Caco-2 (cell line): ENCODE data around the gene PBX1. TPM values are rescaled to one million over a fixed set of nuclear protein-coding genes. Genes with fewer than 3 reads are reported as not detected.
A peak's percentile ranks its signal among the peaks of the same experiment; 100 is the strongest.

ENCODE experiments used
- BruUV-seq: library from RNA; stranded (reverse); fragments of 400-500 nt; replicated peaks from 2 replicates; lab custom pipeline; 2021; lab: Mats Ljungman, UMichigan
- CTCF ChIA-PET: fragments of 300-600 bp; sonication (Branson Sonifier 250); formaldehyde crosslinking; loops from one replicate; lab custom pipeline; 2022; ENCODE audit warnings: antibody characterized with exemption; lab: Charles Lee
- POLR2A ChIA-PET: fragments of 300-600 bp; sonication (Branson Sonifier 250); formaldehyde crosslinking; loops from one replicate; lab custom pipeline; 2022; ENCODE audit warnings: antibody characterized with exemption; lab: Charles Lee
- DNase-seq, 2 experiments: peaks; one replicate each; pipeline versions ENCODE4 v3.0.0 to v3.0.0-alpha.2; 2020 to 2022
- H3K27me3 ChIP-seq: replicated peaks from 2 replicates; pipeline ENCODE4 v1.6.0; 2011; ENCODE audit warnings: low read length; ENCODE audit not compliant: control insufficient read depth, insufficient read depth
- H3K36me3 ChIP-seq: 2 replicates; pipeline ENCODE4 v1.5.1; 2011; ENCODE audit warnings: low read length; ENCODE audit not compliant: control insufficient read depth, insufficient read depth
- H3K4me1 ChIP-seq: fragments of 250-450 bp; sonication (Bioruptor Pico); 2 replicates; pipeline ENCODE4 v1.5.1; 2020; ENCODE audit warnings: mild to moderate bottlenecking
- H3K4me3 ChIP-seq: 2 replicates; pipeline ENCODE4 v1.5.1; 2011; ENCODE audit warnings: low read depth, mild to moderate bottlenecking, control low read depth, low read length
- H3K9me3 ChIP-seq: fragments of 250-450 bp; sonication (Bioruptor Pico); 2 replicates; pipeline ENCODE4 v1.5.1; 2020; ENCODE audit warnings: mild to moderate bottlenecking, moderate library complexity
- H3K27ac Mint-ChIP-seq: one replicate; pipeline ENCODE4 v1.8.0; 2022; ENCODE audit warnings: mixed read lengths; ENCODE audit not compliant: unreplicated experiment
- H3K27me3 Mint-ChIP-seq: one replicate; pipeline ENCODE4 v1.8.0; 2022; ENCODE audit warnings: mixed read lengths; ENCODE audit not compliant: insufficient read depth, unreplicated experiment
- H3K36me3 Mint-ChIP-seq: one replicate; pipeline ENCODE4 v1.8.0; 2022; ENCODE audit warnings: mild to moderate bottlenecking, mixed read lengths; ENCODE audit not compliant: insufficient read depth, unreplicated experiment
- H3K4me1 Mint-ChIP-seq: one replicate; pipeline ENCODE4 v1.8.0; 2022; ENCODE audit warnings: low read depth, mixed read lengths; ENCODE audit not compliant: unreplicated experiment
- H3K4me3 Mint-ChIP-seq: one replicate; pipeline ENCODE4 v1.8.0; 2022; ENCODE audit warnings: mild to moderate bottlenecking, moderate library complexity, mixed read lengths; ENCODE audit not compliant: unreplicated experiment
- H3K9me3 Mint-ChIP-seq: one replicate; pipeline ENCODE4 v1.8.0; 2022; ENCODE audit warnings: mixed read lengths; ENCODE audit not compliant: unreplicated experiment
- CTCF ChIP-seq, 2 experiments: fragments of 200-600 bp in 1 of 2; IDR thresholded peaks; 1 replicate in 1 of 2; 2 replicates in 1 of 2; pipeline versions ENCODE4 v1.5.1 to v1.8.0; 2011 to 2022; ENCODE audit warnings: antibody characterized with exemption in 1 of 2, control low read depth in 1 of 2, inconsistent platforms in 1 of 2, low read depth in 1 of 2, low read length in 1 of 2, mild to moderate bottlenecking in 1 of 2, moderate library complexity in 1 of 2; ENCODE audit not compliant: insufficient read depth in 1 of 2, severe bottlenecking in 1 of 2, unreplicated experiment in 1 of 2
- intact Hi-C: fragments of 100-400 bp; cut with micrococcal nuclease; formaldehyde crosslinking; loops from one replicate; pipeline ENCODE4 v1.10.0; 2022; ENCODE audit not compliant: unreplicated experiment
- total RNA-seq: library from RNA; stranded (reverse); gene quantifications from 2 replicates; pipeline ENCODE4 v1.2.3, GENCODE V29; 2022

The PBX1 gene
- total RNA-seq, 1 experiment from 2014 or later: 103 TPM

- ChIA-PET CTCF (no interaction called here), POLR2A (interaction anchor here (1.1 kb wide), 1 partner anchor 26 kb away, joined by 3 read pairs; no protein-coding TSS in a partner anchor)
- Mint-ChIP-seq H3K27me3 (no peaks in the 10 kb centered on the region), H3K9me3 (no peaks in the 10 kb centered on the region), H3K27ac (no peak overlapping the region), H3K36me3 (peaks cover 16% of the 10 kb centered on the region), H3K4me3 (peak overlapping the region; percentile 81), H3K4me1 (peaks cover 16% of the 10 kb centered on the region)
- H3K27me3 ChIP-seq: no peaks in the 10 kb centered on the region
- peaks cover 22% of the 10 kb centered on the region for H3K4me1 ChIP-seq
- DNase-seq: no peak
- no peaks in the 10 kb centered on the region for H3K36me3 ChIP-seq
- H3K4me3 ChIP-seq: peak overlapping the region; percentile 74
- BruUV-seq: no TSS peak
- intact Hi-C loops: no loop called here
- no peaks in the 10 kb centered on the region for H3K9me3 ChIP-seq
- TF ChIP-seq CTCF (IDR thresholded peaks at IDR 0.05; ENCODE audit: insufficient read depth in 1 of 2, low read depth in 1 of 2, low read length in 1 of 2, severe bottlenecking in 1 of 2, unreplicated experiment in 1 of 2): no peak
These were observed 3.1 kb downstream of the PBX1 start for GRCh38 chr1:164562061-164562460.

GRCh38 chr1:164562511-164562910 is 3.5 kb downstream of the PBX1 start:
- POLR2A ChIA-PET: no interaction called here

GRCh38 chr1:164562947-164563520 is 4.0 kb downstream of the PBX1 start:
- TF ChIP-seq CTCF (IDR thresholded peaks at IDR 0.05; ENCODE audit: insufficient read depth in 1 of 2, low read depth in 1 of 2, low read length in 1 of 2, severe bottlenecking in 1 of 2, unreplicated experiment in 1 of 2): no peak
- no TSS peak for BruUV-seq
- no peaks in the 10 kb centered on the region for H3K36me3 ChIP-seq
- H3K9me3 ChIP-seq: no peaks in the 10 kb centered on the region
- no peak for DNase-seq
- peaks cover 24% of the 10 kb centered on the region for H3K36me3 Mint-ChIP-seq
- CTCF ChIA-PET: no interaction called here
- no peak overlapping the region for H3K27ac Mint-ChIP-seq
- peaks cover 12% of the 10 kb centered on the region; the same call in 1 of the 2 replicates for H3K4me1 ChIP-seq
- peaks cover 10% of the 10 kb centered on the region for H3K4me1 Mint-ChIP-seq
- H3K4me3 ChIP-seq: no peak overlapping the region
- no peaks in the 10 kb centered on the region for H3K27me3 Mint-ChIP-seq
- intact Hi-C loops: no loop called here
- H3K27me3 ChIP-seq: no peaks in the 10 kb centered on the region
- H3K4me3 Mint-ChIP-seq: peak overlapping the region; percentile 81
- no peaks in the 10 kb centered on the region for H3K9me3 Mint-ChIP-seq
- POLR2A ChIA-PET: no interaction called here

More at GRCh38 chr1:164562511-164562910, 3.5 kb downstream of the PBX1 start:
- Histone ChIP-seq H3K9me3 (no peaks in the 10 kb centered on the region), H3K4me1 (peaks cover 18% of the 10 kb centered on the region; the same call in 1 of the 2 replicates), H3K36me3 (no peaks in the 10 kb centered on the region), H3K27me3 (no peaks in the 10 kb centered on the region), H3K4me3 (peak overlapping the region; percentile 74; the same call in 1 of the 2 replicates)
- intact Hi-C loops: no loop called here
- Mint-ChIP-seq H3K9me3 (no peaks in the 10 kb centered on the region), H3K36me3 (peaks cover 20% of the 10 kb centered on the region), H3K4me1 (peaks cover 13% of the 10 kb centered on the region), H3K27ac (no peak overlapping the region), H3K4me3 (peak overlapping the region; percentile 81), H3K27me3 (no peaks in the 10 kb centered on the region)
- no TSS peak for BruUV-seq
- no peak for DNase-seq
- no peak for TF ChIP-seq CTCF (IDR thresholded peaks at IDR 0.05; ENCODE audit: insufficient read depth in 1 of 2, low read depth in 1 of 2, low read length in 1 of 2, severe bottlenecking in 1 of 2, unreplicated experiment in 1 of 2)
- CTCF ChIA-PET: no interaction called here
